HG03175 (cell line): Measurements from ENCODE around the gene TBX19.

Source experiments
- ATAC-seq: cut with Tn5 transposase; IDR thresholded peaks from one replicate; pipeline ENCODE4 v1.9.1; 2021; ENCODE audit warnings: mild to moderate bottlenecking, moderate library complexity; ENCODE audit not compliant: unreplicated experiment

The TBX19 gene

GRCh38 chr1:168280296-168280927 is at the start of gene TBX19:
TSS of gene TBX19 (plus strand) at chr1:168280877. CDS start at chr1:168281091, 214 bp downstream.
- ATAC-seq, result no peak

GRCh38 chr1:168234846-168235547 is 45.7 kb upstream of the TBX19 start:
- peak; percentile 85 for ATAC-seq

- ATAC-seq, result peak; percentile 15
Measured at GRCh38 chr1:168235548-168235885, 45.2 kb upstream of the TBX19 start.

GRCh38 chr1:168235937-168236336 is 44.7 kb upstream of the TBX19 start:
- ATAC-seq, result no peak

- no peak for ATAC-seq
Measured at GRCh38 chr1:168236836-168237611, 43.7 kb upstream of the TBX19 start.

GRCh38 chr1:168243198-168243597 is 37.5 kb upstream of the TBX19 start:
- no peak for ATAC-seq

- ATAC-seq, result no peak
Measured at GRCh38 chr1:168243636-168244212, 37.0 kb upstream of the TBX19 start.

GRCh38 chr1:168245042-168245441 is 35.6 kb upstream of the TBX19 start:
- no peak for ATAC-seq

- ATAC-seq, result no peak
Measured at GRCh38 chr1:168246506-168246905, 34.2 kb upstream of the TBX19 start.

- no peak for ATAC-seq
Measured at GRCh38 chr1:168252204-168252733, 28.4 kb upstream of the TBX19 start.

GRCh38 chr1:168256164-168256563 is 24.5 kb upstream of the TBX19 start:
- no peak for ATAC-seq

GRCh38 chr1:168257397-168257796 is 23.3 kb upstream of the TBX19 start:
- ATAC-seq, result no peak

- no peak for ATAC-seq
Measured at GRCh38 chr1:168259567-168259966, 21.1 kb upstream of the TBX19 start.

- ATAC-seq, result no peak
Measured at GRCh38 chr1:168260393-168260792, 20.3 kb upstream of the TBX19 start.

- no peak for ATAC-seq
Measured at GRCh38 chr1:168261390-168261789, 19.3 kb upstream of the TBX19 start.

- ATAC-seq, result no peak
Measured at GRCh38 chr1:168263130-168263529, 17.5 kb upstream of the TBX19 start.

GRCh38 chr1:168264296-168264695 is 16.4 kb upstream of the TBX19 start:
- no peak for ATAC-seq

- no peak for ATAC-seq
Measured at GRCh38 chr1:168265596-168265995, 15.1 kb upstream of the TBX19 start.

- no peak for ATAC-seq
Measured at GRCh38 chr1:168266644-168267186, 14.0 kb upstream of the TBX19 start.

GRCh38 chr1:168271636-168272035 is 9.0 kb upstream of the TBX19 start:
- no peak for ATAC-seq

GRCh38 chr1:168273575-168273974 is 7.1 kb upstream of the TBX19 start:
- ATAC-seq, result no peak
